HepG2 (cell line): ENCODE measurements around the gene ZBTB20.

ENCODE experiments used
- CREB1 ChIP-seq, 2 experiments: fragments of 450-650 bp in 1 of 2; IDR thresholded peaks; 2 replicates each; pipeline ENCODE4 v1.6.1; 2016 to 2017; ENCODE audit warnings: control low read depth in 1 of 2, mild to moderate bottlenecking in 1 of 2, missing compliant biosample characterization in 1 of 2, missing genetic modification characterization in 1 of 2
- ERF ChIP-seq: IDR thresholded peaks from 2 replicates; pipeline ENCODE4 v1.6.1; 2018; ENCODE audit warnings: missing biosample characterization, missing genetic modification reagents
- HDAC6 ChIP-seq: fragments of 200-600 bp; sonication (generic); IDR thresholded peaks from 2 replicates; pipeline ENCODE4 v1.7.0; 2017; ENCODE audit warnings: mild to moderate bottlenecking, antibody characterized with exemption, low read length, low read depth
- KDM1A ChIP-seq: IDR thresholded peaks from 2 replicates; pipeline ENCODE4 v1.6.1; 2016; ENCODE audit warnings: missing compliant biosample characterization
- ZFX ChIP-seq: sonication (generic); formaldehyde crosslinking; IDR thresholded peaks from 2 replicates; pipeline ENCODE4 v1.4.0; 2020; ENCODE audit warnings: mild to moderate bottlenecking, low read depth, missing genetic modification reagents, moderate library complexity
- ZMAT3 ChIP-seq: sonication (generic); formaldehyde crosslinking; conservative IDR thresholded peaks from 2 replicates; pipeline ENCODE4 v1.7.0; 2021; ENCODE audit warnings: missing genetic modification reagents
- ZNF253 ChIP-seq: sonication (generic); formaldehyde crosslinking; IDR thresholded peaks from 2 replicates; pipeline ENCODE4 v1.8.0; 2022; ENCODE audit warnings: mild to moderate bottlenecking, missing genetic modification reagents, borderline replicate concordance
- ZNF558 ChIP-seq: sonication (generic); formaldehyde crosslinking; IDR thresholded peaks from 2 replicates; pipeline ENCODE4 v1.9.0; 2022; ENCODE audit warnings: mild to moderate bottlenecking, missing genetic modification reagents, borderline replicate concordance
- TF ChIP-seq, protein P1 (sequence below): IDR thresholded peaks from 2 replicates; pipeline ENCODE4 v1.6.1; 2016; ENCODE audit warnings: missing compliant biosample characterization, missing genetic modification reagents, borderline replicate concordance
- TF ChIP-seq, protein P2 (sequence below): IDR thresholded peaks from 2 replicates; pipeline ENCODE4 v1.6.1; 2016; ENCODE audit warnings: low read depth
- TF ChIP-seq, protein P3 (sequence below), 2 experiments: sonication (generic) in 1 of 2; formaldehyde crosslinking in 1 of 2; IDR thresholded peaks; 2 replicates each; pipeline versions ENCODE4 v1.6.1 to v1.9.0; 2014 to 2022; ENCODE audit warnings: antibody characterized with exemption in 1 of 2, borderline replicate concordance in 1 of 2, inconsistent platforms in 1 of 2, low read depth in 1 of 2, missing genetic modification reagents in 1 of 2
- TF ChIP-seq, protein P4 (sequence below): sonication (generic); formaldehyde crosslinking; IDR thresholded peaks from 2 replicates; pipeline ENCODE4 v1.4.0; 2020; ENCODE audit warnings: missing genetic modification reagents, low read depth, mild to moderate bottlenecking, borderline replicate concordance
- TF ChIP-seq, protein P5 (sequence below), 2 experiments: IDR thresholded peaks; 2 replicates each; pipeline ENCODE4 v1.6.1; 2011 to 2012; ENCODE audit warnings: low read length in 2 of 2, borderline replicate concordance in 1 of 2, low read depth in 1 of 2, mild to moderate bottlenecking in 1 of 2, moderate library complexity in 1 of 2

DNA sequence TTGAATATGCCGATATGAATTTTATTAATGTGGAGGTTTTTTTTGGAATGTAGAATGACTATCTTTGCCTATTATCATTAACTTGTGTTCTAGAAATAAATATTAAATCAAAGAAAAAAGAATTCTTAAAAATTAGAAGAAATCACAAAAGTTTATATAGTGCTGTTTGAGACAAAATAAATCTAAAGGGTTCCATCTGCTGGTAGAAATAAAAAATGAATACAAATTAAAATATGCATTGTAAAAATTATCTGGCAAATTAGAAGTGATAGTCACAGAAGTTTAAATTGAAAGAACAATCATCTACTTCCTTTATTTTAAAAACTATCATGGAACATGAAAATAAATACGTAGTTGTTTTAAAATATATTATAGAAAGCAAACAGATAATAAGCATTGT, 22.7 kb upstream of the ZBTB20 start:
- TF ChIP-seq, protein P1, sequence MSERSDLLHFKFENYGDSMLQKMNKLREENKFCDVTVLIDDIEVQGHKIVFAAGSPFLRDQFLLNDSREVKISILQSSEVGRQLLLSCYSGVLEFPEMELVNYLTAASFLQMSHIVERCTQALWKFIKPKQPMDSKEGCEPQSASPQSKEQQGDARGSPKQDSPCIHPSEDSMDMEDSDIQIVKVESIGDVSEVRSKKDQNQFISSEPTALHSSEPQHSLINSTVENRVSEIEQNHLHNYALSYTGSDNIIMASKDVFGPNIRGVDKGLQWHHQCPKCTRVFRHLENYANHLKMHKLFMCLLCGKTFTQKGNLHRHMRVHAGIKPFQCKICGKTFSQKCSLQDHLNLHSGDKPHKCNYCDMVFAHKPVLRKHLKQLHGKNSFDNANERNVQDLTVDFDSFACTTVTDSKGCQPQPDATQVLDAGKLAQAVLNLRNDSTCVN (CRISPR knock-in tag), result no peak
- TF ChIP-seq KDM1A (CRISPR knock-in tag) (no peak), ZNF253 (CRISPR knock-in tag) (no peak), ZNF558 (CRISPR knock-in tag) (no peak), CREB1 (IDR thresholded peaks at IDR 0.05) (no peak), CREB1 (CRISPR knock-in tag; IDR thresholded peaks at IDR 0.05) (no peak), HDAC6 (no peak), ERF (CRISPR knock-in tag) (no peak), ZMAT3 (CRISPR knock-in tag) (no peak), ZFX (CRISPR knock-in tag) (no peak)
- TF ChIP-seq, protein P2, sequence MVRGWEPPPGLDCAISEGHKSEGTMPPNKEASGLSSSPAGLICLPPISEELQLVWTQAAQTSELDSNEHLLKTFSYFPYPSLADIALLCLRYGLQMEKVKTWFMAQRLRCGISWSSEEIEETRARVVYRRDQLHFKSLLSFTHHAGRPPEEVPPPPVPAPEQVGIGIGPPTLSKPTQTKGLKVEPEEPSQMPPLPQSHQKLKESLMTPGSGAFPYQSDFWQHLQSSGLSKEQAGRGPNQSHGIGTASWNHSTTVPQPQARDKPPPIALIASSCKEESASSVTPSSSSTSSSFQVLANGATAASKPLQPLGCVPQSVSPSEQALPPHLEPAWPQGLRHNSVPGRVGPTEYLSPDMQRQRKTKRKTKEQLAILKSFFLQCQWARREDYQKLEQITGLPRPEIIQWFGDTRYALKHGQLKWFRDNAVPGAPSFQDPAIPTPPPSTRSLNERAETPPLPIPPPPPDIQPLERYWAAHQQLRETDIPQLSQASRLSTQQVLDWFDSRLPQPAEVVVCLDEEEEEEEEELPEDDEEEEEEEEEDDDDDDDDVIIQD (CRISPR knock-in tag), result no peak
- TF ChIP-seq, protein P3, sequence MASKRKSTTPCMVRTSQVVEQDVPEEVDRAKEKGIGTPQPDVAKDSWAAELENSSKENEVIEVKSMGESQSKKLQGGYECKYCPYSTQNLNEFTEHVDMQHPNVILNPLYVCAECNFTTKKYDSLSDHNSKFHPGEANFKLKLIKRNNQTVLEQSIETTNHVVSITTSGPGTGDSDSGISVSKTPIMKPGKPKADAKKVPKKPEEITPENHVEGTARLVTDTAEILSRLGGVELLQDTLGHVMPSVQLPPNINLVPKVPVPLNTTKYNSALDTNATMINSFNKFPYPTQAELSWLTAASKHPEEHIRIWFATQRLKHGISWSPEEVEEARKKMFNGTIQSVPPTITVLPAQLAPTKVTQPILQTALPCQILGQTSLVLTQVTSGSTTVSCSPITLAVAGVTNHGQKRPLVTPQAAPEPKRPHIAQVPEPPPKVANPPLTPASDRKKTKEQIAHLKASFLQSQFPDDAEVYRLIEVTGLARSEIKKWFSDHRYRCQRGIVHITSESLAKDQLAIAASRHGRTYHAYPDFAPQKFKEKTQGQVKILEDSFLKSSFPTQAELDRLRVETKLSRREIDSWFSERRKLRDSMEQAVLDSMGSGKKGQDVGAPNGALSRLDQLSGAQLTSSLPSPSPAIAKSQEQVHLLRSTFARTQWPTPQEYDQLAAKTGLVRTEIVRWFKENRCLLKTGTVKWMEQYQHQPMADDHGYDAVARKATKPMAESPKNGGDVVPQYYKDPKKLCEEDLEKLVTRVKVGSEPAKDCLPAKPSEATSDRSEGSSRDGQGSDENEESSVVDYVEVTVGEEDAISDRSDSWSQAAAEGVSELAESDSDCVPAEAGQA (IDR thresholded peaks at IDR 0.05; ENCODE audit: low read depth), result no peak
- TF ChIP-seq, protein P3 (CRISPR knock-in tag; IDR thresholded peaks at IDR 0.05; ENCODE audit: borderline replicate concordance), result no peak
- TF ChIP-seq, protein P4, sequence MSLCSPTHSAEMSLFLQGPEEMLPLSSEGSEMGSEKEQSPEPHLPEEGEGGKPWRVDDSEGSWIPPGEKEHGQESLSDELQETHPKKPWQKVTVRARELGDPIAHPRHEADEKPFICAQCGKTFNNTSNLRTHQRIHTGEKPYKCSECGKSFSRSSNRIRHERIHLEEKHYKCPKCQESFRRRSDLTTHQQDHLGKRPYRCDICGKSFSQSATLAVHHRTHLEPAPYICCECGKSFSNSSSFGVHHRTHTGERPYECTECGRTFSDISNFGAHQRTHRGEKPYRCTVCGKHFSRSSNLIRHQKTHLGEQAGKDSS, result no peak
- TF ChIP-seq, protein P5, sequence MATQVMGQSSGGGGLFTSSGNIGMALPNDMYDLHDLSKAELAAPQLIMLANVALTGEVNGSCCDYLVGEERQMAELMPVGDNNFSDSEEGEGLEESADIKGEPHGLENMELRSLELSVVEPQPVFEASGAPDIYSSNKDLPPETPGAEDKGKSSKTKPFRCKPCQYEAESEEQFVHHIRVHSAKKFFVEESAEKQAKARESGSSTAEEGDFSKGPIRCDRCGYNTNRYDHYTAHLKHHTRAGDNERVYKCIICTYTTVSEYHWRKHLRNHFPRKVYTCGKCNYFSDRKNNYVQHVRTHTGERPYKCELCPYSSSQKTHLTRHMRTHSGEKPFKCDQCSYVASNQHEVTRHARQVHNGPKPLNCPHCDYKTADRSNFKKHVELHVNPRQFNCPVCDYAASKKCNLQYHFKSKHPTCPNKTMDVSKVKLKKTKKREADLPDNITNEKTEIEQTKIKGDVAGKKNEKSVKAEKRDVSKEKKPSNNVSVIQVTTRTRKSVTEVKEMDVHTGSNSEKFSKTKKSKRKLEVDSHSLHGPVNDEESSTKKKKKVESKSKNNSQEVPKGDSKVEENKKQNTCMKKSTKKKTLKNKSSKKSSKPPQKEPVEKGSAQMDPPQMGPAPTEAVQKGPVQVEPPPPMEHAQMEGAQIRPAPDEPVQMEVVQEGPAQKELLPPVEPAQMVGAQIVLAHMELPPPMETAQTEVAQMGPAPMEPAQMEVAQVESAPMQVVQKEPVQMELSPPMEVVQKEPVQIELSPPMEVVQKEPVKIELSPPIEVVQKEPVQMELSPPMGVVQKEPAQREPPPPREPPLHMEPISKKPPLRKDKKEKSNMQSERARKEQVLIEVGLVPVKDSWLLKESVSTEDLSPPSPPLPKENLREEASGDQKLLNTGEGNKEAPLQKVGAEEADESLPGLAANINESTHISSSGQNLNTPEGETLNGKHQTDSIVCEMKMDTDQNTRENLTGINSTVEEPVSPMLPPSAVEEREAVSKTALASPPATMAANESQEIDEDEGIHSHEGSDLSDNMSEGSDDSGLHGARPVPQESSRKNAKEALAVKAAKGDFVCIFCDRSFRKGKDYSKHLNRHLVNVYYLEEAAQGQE (IDR thresholded peaks at IDR 0.05; ENCODE audit: borderline replicate concordance in 1 of 2, low read depth in 1 of 2, low read length in 2 of 2), result no peak
